GM06990 (cell line): ENCODE measurements around the gene KCNIP4.
"Not testable (repeated sequence)": the region's sequence is repeated elsewhere in the genome, so short reads cannot be mapped to it uniquely, and the experiment has no call there.

ENCODE experiments used
- DNase-seq: peaks from one replicate; pipeline ENCODE4 v3.0.0-alpha.2; 2011; ENCODE audit not compliant: insufficient read length; ENCODE audit errors: extremely low read depth
- H3K27me3 ChIP-seq: replicated peaks from 2 replicates; pipeline ENCODE4 v1.6.0; 2011; ENCODE audit warnings: low read length; ENCODE audit not compliant: control insufficient read depth, insufficient read depth
- H3K36me3 ChIP-seq: 2 replicates; pipeline ENCODE4 v1.5.1; 2011; ENCODE audit warnings: low read length; ENCODE audit not compliant: control insufficient read depth, insufficient read depth
- H3K4me3 ChIP-seq: replicated peaks from 2 replicates; pipeline ENCODE4 v1.5.1; 2011; ENCODE audit warnings: low read depth, mild to moderate bottlenecking, control low read depth, low read length
- TF ChIP-seq, protein P1 (sequence below): IDR thresholded peaks from 2 replicates; pipeline ENCODE4 v1.5.1; 2011; ENCODE audit warnings: low read length, control low read depth, mild to moderate bottlenecking, inconsistent platforms; ENCODE audit not compliant: insufficient read depth, poor library complexity, severe bottlenecking

KCNIP4 gene

DNA sequence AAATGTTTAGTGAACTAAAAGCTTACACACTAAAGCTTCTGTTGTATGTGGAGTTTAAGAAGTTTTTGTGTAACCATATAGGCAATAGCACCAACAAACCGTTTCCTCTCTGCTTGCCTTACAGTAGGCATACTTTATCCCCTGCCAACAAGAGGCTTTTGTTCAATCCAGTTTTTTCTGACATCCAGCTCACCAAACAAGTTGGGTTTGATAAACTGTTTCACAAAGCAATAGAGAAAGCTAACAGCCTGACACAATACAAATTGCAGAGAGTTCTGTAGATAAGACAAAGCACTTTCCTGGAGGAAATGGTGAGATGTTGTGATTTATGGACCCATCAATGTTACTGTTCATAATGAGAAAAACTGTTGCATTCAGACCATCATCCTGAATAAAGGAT lies 1194.5 kb downstream of the KCNIP4 start:
- TF ChIP-seq, protein P1, sequence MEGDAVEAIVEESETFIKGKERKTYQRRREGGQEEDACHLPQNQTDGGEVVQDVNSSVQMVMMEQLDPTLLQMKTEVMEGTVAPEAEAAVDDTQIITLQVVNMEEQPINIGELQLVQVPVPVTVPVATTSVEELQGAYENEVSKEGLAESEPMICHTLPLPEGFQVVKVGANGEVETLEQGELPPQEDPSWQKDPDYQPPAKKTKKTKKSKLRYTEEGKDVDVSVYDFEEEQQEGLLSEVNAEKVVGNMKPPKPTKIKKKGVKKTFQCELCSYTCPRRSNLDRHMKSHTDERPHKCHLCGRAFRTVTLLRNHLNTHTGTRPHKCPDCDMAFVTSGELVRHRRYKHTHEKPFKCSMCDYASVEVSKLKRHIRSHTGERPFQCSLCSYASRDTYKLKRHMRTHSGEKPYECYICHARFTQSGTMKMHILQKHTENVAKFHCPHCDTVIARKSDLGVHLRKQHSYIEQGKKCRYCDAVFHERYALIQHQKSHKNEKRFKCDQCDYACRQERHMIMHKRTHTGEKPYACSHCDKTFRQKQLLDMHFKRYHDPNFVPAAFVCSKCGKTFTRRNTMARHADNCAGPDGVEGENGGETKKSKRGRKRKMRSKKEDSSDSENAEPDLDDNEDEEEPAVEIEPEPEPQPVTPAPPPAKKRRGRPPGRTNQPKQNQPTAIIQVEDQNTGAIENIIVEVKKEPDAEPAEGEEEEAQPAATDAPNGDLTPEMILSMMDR, result no peak
- DNase-seq, result no peak
- no peaks in the 10 kb centered on the region for H3K36me3 ChIP-seq
- H3K27me3 ChIP-seq, result no peaks in the 10 kb centered on the region
- H3K4me3 ChIP-seq, result no peak overlapping the region

DNA sequence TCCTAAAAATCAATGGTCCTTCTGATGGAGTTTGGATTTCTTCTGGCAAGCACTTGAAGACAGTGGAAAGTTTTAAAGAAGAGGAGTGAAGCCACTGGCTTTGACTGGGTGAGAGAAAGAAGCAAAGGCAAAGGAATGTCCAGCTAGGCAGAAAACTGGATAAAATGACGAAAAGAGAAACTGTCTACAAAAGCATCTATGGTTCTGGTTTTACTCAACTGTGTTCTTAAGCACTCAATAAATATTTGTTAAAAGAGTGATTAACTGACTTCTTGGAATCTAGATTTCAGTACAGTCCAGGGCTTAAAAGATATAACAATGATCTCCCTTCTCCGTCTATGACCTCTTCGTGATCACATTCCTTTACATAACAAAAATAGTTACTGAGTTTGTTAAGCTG lies 1195.9 kb downstream of the KCNIP4 start:
- no peak for DNase-seq
- TF ChIP-seq, protein P1, result no peak
- no peaks in the 10 kb centered on the region for H3K36me3 ChIP-seq
- H3K4me3 ChIP-seq, result no peak overlapping the region
- H3K27me3 ChIP-seq, result no peaks in the 10 kb centered on the region

DNA sequence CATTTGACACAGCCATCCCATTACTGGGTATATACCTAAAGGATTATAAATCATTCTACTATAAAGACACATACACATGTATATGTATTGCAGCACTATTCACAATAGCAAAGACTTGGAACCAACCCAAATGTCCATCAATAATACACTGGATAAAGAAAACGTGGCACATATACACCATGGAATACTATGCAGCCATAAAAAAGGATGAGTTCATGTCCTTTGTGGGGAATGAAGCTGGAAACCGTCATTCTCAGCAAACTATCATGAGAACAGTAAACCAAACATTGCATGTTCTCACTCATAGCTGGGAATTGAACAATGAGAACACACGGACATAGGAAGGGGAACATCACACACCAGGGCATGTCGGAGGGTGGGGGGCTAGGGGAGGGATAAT lies 1202.6 kb downstream of the KCNIP4 start:
- H3K4me3 ChIP-seq, H3K36me3 ChIP-seq, DNase-seq, H3K27me3 ChIP-seq: not testable (repeated sequence)

- TF ChIP-seq, protein P1, result no peak
- Histone ChIP-seq H3K36me3 (no peaks in the 10 kb centered on the region; the same call in 1 of the 2 replicates), H3K27me3 (no peaks in the 10 kb centered on the region), H3K4me3 (no peak overlapping the region)
- DNase-seq, result no peak
Measured at GRCh38 chr4:20735931-20736330, 1212.6 kb downstream of the KCNIP4 start.

GRCh38 chr4:20724915-20725314 lies 1223.7 kb downstream of the KCNIP4 start:
- Histone ChIP-seq H3K4me3 (no peak overlapping the region), H3K27me3 (no peaks in the 10 kb centered on the region), H3K36me3 (peaks cover 2% of the 10 kb centered on the region; the same call in 1 of the 2 replicates)
- TF ChIP-seq, protein P1, result no peak
- DNase-seq, result no peak

DNA sequence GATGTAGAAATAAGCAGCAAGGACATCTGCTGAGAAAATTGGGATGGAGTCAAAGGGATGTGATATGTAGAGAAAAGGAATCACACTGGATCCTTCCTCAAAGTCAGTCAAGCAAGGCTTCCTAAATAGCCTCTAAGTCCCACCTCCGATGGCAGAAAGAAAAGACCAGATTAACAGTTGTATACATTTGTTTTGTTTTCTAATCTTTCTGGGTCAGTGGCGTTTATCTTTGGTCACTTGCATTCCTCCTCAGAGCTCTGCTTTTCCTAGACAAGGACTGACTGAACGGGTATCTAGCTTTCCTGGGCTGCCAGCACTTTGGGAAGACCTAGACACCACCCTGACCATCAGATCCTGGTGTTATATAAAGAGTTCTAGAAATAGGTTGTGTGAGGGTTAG lies 1225.1 kb downstream of the KCNIP4 start:
- peaks cover 2% of the 10 kb centered on the region; the same call in 1 of the 2 replicates for H3K36me3 ChIP-seq
- no peaks in the 10 kb centered on the region for H3K27me3 ChIP-seq

More for the DNA sequence above, 1225.1 kb downstream of the KCNIP4 start:
- DNase-seq, result no peak
- H3K4me3 ChIP-seq, result no peak overlapping the region
- TF ChIP-seq, protein P1, result no peak
